Stimulated activated CD8-positive, alpha-beta memory T cell treated with anti-CD3 and anti-CD28 coated beads, Interleukin-12 subunit alpha, Interleukin-12 subunit beta, amount 100 ng/mL, for 24 hours (primary cell): ENCODE measurements around the gene JAK1.

Source experiments
- DNase-seq: peaks from one replicate; pipeline ENCODE4 v3.0.0-alpha.2; 2020; ENCODE audit errors: extremely low read depth

JAK1 gene

DNA sequence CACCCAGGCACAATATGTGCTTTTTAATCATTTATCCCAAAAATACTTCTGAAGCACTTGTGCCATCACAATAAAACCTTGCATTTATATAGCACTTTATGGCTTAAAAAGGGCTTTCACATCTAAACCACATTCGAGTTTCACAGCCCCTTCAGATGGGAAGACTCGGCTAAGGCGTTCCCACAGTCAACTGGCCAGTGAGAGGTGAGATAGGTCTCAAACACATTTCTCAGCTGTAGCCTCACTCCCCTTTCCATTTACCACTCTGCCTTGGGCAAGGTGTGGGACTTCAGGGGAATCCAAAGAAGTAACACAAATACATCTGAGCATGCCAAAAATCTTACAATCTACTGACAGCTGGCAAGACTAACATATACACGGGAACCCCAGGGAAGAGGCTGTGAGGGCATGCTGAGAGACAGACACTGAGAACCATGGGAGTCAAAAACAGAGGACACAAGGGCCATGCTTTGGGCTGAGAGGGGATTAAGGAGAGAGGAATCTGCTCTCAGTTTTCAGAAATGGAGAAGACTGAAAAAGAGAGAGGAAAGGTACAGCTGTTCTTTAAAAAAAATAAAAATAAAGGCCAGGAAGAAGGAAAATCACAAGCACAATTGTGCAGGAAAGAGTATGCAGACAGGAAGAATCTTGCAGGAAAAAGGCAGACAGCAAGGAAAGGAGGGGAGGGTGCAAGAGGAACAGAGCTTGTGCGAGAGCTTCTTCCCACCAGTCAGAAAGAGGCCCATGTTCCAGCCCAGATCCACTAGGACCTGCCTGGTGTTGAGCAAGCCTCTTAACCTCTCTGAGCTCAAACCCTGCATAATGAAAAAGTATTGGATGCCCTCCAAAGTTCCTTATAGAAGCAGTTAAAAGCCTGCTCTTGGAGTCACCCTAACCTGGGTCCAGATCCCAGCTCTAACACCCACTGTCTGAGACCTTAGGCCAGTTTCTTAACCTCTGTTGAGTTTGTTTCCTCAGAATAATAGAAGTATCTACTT lies 73.5 kb downstream of the JAK1 start:
- DNase-seq = no peak

DNA sequence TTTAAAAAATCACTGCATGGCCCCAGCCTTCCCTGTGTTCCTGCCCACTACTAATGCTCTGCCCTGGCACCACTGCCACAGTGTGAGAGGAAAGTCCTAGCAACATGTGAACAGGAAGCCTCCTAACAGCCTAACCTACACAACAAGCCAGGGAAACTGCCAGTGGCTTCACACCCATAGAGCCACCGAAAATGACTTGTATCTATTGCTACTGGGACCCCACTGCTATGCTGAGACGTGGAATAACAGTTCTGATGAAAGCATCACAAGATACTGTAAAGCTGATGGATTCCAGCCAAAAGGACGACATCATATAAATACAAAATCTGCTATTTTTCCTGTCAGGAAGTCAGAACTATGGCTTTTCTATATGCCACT lies 74.9 kb downstream of the JAK1 start:
- DNase-seq = no peak

DNA sequence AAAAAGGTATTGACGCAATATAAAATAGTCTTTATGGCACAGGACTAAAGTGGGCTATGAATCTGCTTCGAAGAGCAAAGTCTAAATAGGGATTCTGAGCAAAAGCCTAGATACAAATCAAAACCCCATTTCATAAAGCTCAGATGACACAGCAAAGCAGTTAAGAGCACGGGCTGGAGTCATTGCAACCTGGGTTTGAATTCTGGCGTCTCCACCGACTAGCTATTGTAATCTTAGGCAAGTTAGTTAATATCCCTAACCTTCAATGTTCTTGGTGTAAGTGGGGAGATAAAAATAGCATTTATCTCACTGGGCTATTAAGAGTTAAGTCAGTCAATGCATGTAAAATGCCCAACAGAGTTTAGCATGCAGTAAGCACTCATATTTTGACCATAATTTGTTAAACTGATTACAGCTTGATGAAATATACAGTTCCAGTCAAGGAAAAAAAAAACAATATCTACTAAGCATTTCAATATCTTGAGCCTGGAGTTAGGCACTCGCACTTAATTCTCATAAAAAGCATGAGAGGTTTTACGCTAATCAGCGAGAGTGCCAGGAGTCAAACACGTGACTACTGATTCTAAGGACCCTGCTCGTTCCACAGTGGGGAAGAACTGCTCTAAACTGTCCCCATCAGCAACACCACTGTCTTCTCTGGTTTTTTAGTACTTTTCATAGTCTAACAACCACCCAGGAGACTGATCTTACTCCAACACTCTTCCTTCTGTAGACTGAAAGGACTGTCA lies 75.5 kb downstream of the JAK1 start:
- DNase-seq = no peak

DNA sequence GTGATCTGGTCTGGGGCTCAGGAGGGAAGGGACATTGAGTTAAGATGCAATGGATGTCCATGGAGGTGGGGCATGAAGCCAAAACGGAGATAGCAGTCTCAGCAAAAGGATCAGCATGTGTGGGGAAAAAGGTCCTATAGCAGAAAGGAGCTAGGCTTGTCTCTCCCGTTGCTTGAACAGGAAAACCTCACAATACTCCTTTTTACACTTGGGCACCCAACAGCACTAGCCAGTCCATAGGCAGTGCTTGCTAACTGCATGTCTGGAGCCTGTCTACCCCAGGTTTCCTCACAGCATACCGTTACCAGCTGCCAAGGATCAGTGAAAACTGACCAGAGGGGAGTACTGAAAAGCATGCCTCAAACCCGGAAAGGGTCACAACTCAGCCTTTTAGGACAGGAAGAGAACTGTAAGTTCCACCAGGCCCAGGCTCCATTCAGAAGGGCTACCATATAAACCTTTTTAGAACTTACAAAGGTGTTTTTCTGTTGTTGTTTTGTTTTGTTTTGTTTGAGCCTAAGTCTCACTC lies 78.6 kb downstream of the JAK1 start:
- no peak for DNase-seq

DNA sequence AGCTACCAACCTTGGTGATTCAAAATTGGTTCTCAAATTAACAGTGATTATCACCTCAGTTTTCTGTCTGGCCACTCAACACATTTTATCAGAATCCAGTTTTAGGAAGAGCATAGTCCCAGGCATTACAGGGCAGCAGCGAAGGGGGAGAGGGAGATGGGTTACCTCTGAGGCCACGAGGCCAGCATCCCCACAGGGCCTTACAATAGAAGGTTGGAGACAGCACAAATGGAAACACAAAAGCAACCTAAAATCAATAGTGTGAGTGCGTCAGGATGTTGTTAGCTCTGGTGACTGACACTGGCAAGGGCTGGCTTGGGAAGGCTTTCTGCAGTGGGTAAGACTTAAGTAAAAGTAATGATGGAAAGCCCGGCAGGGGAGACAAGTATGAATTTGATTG lies 79.5 kb downstream of the JAK1 start:
- no peak for DNase-seq

DNA sequence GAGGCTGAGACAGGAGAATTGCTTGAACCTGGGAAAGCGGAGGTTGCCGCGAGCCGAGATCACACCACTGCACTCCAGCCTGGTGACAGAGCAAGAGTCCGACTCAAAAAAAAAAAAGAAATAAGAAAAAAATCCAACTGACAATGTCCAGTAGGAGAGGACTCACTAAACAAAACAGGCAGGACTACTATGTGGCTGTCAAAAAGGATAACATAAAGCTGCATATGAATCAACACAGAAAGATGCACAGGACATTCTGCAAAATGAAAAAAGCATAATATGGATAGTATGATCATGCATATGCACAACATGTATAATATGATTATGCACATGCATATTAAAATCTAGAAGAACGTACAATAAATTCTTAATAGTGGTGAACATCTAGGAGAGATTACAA lies 80.7 kb downstream of the JAK1 start:
- DNase-seq = no peak

DNA sequence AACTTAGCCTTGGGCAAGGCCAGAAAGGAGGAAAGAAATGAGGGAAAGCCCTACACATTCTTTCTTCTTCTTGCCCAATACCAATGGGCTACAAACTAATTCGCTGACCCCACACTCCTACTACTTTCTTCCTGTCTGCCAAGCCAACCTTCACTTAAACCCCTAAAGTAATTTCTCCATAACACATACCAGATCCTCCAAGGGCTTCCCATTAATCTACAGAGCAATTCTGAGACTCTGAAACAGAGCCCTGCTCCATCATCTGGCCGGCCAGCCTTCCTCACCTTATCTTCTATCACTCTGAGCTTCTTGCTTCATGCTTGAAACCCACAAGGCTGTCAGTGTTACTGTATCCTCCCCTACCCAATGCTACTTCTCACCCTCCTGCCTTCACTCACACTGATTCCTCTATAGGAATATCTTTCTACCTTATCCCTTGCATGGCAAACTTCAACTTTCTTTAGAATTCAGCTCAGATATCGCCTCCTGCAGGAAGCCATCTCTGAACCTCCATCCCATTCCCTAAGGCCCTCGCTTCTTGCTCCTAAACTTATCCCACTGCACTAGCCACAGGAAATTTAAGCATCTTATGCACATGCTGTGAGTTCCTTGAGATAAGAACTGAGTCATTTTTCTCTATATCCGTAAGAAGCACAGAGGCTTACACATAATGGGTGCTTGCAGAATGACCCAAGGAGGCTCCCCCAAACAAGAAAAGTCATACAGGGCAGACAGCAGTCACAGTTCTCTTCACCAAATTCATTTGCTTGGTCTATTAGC lies 81.9 kb downstream of the JAK1 start:
- DNase-seq = no peak

DNA sequence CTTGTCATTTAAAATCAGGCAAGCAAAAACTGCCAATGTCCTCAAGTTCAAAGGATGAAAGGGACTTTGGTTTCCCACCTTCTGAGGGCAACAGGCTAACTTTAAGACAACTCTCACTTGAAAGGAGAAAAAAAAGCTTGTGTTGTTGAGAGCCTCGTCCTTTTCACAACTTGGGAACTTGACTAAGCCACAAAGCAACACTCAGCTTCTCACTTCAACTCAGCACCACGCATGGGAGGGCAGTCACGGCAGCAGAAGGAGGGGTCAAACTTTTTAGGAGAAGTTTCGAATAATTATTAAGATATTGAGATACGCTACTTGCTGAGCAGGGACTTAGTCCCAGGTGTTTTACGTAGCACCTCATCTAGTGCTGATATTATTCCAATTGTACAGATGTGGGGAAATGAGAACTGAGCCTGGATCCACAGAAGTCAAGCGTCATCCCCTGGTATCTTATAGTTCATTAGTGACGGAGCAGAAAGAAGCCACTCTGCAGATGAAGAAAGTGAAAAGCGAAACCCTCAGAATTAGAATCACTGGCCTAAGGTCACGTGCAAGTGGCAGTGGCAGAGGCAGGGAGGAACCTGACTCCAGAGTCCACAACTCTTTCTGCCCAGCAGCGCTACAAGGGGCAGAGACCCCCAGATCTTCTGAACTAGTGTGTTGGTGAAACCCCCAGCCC lies 83.6 kb downstream of the JAK1 start:
- no peak for DNase-seq

DNA sequence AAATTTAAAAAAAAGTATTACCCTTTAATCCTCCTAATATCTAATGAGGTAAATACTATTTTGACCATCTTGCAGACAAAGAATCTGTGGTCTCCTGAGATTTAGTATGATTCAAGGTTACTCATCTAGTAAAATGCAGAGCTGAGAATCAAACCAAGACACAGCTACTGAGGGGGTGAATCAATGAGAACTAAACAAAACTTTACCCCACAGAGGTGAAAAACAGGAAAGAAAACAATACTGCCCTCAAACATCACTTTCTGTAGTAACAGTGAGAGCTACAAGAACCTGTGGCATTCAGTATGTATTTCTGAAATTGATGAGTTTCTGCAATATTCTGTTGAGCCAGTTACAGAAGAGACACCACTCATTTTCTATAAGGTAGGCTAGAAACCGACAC lies 85.1 kb downstream of the JAK1 start:
- DNase-seq = no peak

DNA sequence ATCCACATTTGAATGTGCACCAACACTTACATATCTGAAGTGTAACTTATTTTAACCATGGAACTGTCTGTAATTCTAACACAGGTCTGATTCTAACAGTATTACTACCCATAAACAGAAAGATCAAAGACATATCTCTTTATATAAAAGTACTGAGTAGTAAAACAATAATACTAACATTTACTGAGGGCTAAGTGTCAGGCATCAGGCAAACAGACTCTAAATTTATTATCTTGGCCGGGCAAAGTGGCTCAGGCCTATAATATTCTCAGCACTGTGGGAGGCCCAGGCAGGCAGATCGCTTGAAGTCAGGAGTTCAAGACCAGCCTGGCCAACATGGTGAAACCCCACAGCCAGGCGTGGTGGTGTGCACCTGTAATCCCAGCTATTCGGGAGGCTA lies 85.9 kb downstream of the JAK1 start:
- no peak for DNase-seq

DNA sequence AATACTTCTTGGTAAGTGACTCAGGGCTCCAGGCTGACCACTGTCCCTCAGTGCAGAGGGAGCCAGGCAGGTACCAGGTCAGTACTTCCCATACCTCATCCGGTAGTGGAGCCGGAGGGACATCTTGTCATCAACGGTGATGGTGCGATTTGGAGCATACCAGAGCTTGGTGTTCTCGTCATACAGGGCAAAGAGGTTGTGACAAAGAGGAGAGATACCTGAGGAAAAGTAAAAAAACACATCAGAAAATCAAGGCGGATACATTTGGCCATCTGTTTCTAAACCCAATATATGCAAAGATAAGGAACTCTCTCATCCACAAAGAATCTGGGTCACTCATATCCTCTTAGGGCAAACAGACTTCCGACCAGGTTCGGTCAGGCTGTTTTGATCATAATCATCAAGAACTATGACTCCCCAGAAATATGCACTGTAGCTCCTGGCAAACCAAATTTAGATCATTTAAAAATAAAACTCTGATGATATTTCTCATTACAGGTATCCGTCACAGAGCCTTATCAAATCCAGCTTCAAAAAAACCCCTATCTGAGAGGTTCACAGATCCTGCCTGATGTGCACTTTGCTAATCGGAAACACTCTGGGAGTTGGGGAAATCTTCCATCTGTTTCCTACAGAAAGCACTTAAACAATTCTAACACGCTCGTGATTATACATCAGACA lies 87.3 kb downstream of the JAK1 start:
- DNase-seq = no peak

DNA sequence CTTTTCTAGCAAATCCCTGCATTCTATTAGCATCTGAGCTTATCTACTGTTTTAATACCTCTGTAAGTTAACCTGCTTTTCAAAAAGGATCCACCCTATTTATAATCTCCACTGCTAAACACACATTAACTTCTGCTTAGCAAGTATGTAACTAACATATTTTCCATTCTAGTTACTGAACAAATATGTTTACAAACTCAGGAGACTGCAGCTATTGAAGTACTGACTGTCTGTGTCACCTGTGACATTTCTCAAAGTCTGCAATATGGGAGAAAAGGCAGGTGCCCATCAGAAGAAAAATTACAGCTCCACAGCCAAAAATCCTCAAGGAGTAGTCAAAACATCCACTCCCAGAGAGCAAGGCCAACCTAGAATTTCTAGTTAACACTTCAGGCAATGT lies 88.3 kb downstream of the JAK1 start:
- no peak for DNase-seq

DNA sequence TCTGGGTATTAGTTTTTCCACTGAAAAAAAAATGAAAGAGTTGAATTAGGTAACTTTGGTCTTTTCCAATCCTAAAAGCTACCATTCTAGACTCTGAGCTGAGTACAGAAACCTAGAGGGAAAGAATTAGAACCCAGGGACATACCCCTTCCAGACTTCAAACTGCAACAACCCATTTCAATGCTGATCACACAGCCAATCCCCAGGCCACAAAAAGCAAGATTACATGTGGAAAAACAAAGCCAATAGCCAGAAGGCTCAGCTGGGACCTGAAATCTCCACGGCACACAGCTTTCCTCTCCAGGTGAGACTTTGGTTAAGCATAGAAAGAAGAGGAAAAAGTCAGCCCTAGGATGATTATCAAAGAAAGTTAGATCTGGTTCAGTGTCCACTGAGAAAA lies 88.8 kb downstream of the JAK1 start:
- no peak for DNase-seq

DNA sequence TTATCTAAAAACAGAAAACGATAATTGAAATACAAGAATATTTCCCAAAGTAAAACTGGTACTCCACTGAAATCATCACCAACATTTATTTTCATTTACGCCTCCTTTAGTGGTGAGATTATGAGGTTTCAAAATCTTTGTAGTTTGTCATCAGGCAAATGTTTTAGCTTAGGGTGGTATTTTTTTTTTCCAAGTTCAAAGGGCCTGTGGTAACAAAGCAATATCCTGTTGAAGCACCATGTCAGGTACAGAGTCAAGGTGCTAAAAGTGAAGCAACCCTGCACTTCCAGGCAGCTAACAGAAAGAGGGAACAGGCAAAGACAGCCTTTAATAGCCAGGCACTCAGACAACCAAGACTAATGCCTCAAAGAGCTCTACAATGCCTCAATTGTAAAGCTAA lies 89.2 kb downstream of the JAK1 start:
- no peak for DNase-seq

DNA sequence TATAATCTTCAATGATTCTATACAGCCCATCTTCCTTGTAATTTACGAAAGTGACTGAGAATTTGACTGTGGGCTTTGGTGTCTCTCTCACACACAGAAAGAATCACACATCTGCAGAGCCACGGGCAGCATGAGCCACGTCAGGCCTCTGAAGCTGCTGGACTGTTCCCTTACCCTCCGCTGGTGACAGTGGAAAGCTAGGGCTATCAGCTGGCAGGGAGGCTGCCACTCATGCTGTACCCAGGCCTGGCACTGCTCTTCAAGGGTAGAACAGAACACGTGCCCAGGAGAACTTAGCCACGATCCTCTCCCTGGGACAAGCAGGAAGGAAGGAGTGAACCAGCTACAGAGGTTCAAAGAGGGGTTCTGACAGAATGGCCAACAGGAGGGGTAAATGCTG lies 90.7 kb downstream of the JAK1 start:
- DNase-seq = no peak

DNA sequence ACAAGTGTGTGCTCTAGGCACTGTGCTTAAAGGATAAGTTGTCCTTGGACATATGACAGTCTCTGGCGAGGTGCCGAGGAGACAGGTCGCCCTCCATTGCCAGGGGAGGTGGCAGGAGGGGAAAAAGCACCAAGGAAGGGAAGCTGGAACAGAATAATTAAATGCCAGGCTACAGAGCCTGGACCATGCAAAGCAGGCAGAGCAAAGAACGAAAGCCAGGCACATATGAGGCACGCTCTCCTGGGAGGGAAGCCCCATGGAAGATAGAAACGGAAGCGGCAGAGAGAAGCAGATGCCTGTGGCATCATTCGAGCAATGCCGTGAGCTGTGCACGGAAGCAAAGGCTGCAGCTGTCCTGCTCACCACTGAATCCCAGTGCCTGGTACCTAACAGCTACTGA lies 91.2 kb downstream of the JAK1 start:
- no peak for DNase-seq

DNA sequence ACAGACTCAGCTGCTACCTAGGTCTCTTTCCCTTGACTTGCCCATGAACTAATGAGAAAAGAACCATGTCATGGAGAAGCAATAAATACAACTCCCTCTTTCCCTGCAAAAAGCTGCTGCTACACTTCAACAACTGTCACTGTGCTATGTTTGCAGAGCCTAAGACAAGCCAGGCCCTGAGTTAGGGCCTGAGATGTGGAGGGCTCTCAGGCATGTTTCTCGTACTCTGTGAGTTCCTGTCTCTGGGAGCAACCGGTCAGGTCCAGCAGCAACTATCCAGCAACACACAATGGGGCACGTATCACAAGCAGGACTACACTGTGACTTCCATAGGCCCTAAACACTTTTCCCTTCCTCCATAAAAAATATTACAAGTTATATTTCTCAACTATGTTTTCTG lies 91.7 kb downstream of the JAK1 start:
- no peak for DNase-seq

DNA sequence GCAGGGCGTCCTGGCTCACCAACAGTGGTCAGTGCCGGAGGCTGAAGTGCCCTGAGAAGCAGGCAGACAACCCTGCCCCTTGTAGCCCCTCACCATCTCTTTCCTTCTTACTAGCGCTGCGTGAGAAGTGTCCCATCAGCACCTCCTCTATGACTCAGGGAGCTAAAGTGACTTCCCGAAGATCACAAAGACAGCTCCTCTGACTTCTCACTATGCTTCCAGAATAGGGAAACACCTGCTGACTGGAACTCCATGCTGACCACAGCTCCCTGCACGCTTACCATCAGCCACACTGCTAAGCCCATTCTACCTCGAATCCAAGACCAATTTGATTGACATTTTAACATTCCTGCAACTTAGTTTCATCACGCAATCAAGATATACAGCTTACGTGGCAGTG lies 92.8 kb downstream of the JAK1 start:
- no peak for DNase-seq

DNA sequence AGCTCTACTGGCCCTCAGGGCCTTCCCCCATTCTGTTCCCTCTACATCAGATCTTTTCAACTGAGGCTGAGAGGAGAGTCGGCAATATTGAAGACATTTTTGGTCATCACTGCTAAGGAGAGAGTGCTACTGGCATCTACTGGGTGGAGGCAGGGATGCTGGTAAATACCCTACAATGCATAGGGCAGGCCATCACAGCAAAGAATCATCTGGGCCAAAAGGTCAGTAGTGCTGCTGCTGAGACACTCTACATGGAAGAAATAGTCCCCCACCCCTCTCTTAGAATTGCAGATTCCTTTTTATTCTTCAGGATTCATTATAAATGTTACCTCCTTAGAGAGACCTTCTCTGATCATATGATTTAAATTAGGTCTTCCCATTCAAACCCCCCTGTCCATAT lies 94.3 kb downstream of the JAK1 start:
- DNase-seq = no peak

DNA sequence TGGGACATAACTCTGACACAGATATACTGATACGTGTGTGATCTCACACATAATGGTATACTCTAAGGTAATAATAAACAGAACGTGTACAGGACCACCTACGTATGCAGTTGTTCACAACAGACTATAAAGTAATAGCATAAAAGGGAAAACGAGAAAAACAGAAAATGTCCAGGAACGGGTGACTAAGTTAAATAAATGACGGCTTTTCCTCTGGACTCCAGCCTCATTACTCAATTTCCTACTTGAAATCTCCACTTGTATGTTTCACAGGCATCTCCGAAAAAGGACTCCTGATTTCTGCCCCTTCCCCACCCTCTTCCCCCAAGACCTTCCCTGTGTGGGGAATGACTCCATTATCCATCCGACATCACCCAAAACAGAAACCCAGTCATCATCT lies 95.1 kb downstream of the JAK1 start:
- DNase-seq = no peak

DNA sequence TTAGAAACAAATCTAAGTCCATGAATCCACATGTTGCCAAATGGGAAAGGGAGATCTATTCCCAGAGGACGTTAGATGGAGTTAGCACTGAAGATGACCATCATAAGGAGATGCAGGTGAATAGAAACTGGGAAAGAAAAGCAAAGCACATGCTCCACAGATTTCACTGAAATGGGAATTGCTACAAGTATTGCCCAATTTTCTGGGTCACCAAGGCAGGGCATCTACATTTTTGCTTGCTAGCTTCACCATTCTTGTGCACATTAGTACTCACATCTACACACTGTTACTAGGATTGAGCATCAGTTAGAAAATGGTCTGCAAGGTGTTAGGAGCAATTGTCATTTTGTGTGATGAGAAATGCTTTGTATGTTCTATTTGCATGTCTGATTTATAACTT lies 99.1 kb downstream of the JAK1 start:
- DNase-seq = no peak
